Keratinocyte (primary cell): ENCODE results near the gene EXOC6B. TPM values are rescaled to one million over a fixed set of nuclear protein-coding genes. Genes with fewer than 3 reads are reported as not detected.

ENCODE experiments used
- DNase-seq: peaks from one replicate; pipeline ENCODE4 v3.0.0-alpha.2; 2011; ENCODE audit warnings: low read depth, missing footprints, low spot score
- FAIRE-seq: peaks from 2 replicates; lab custom pipeline; 2011; peaks lifted over from hg19 to GRCh38; lab: Jason Lieb, UNC
- H2AFZ ChIP-seq: 2 replicates; pipeline ENCODE4 v1.6.0; 2012; ENCODE audit warnings: low read length, control low read depth, inconsistent platforms; ENCODE audit not compliant: control insufficient read depth
- H3K27ac ChIP-seq: 2 replicates; pipeline ENCODE4 v1.5.1; 2011; ENCODE audit warnings: low read length; ENCODE audit not compliant: control insufficient read depth, insufficient read depth
- H3K27me3 ChIP-seq: 3 replicates; pipeline ENCODE4 v1.6.0; 2011; ENCODE audit warnings: low read length; ENCODE audit not compliant: control insufficient read depth, insufficient read depth; ENCODE audit errors: extremely low read depth
- H3K36me3 ChIP-seq, 2 experiments: 2 replicates in 1 of 2; 3 replicates in 1 of 2; pipeline ENCODE4 v1.5.1; 2011; ENCODE audit warnings: low read length in 2 of 2, mild to moderate bottlenecking in 1 of 2; ENCODE audit not compliant: control insufficient read depth in 2 of 2, insufficient read depth in 2 of 2; ENCODE audit errors: extremely low read depth in 1 of 2
- H3K4me1 ChIP-seq: 3 replicates; pipeline ENCODE4 v1.5.1; 2011; ENCODE audit warnings: low read length; ENCODE audit not compliant: control insufficient read depth, insufficient read depth; ENCODE audit errors: extremely low read depth
- H3K4me2 ChIP-seq: 3 replicates; pipeline ENCODE4 v1.6.0; 2011; ENCODE audit warnings: low read depth, low read length; ENCODE audit not compliant: control insufficient read depth, insufficient read depth; ENCODE audit errors: extremely low read depth
- H3K4me3 ChIP-seq, 3 experiments: fragments of 200-600 bp in 1 of 3; sonication (generic) in 1 of 3; 2 replicates in 2 of 3; 3 replicates in 1 of 3; pipeline ENCODE4 v1.5.1; 2011 to 2016; ENCODE audit warnings: low read length in 3 of 3, mild to moderate bottlenecking in 3 of 3, control low read depth in 2 of 3, inconsistent platforms in 1 of 3, low read depth in 1 of 3, mixed read lengths in 1 of 3, mixed run types in 1 of 3, moderate library complexity in 1 of 3; ENCODE audit not compliant: control insufficient read depth in 2 of 3, insufficient read depth in 2 of 3; ENCODE audit errors: extremely low read depth in 1 of 3
- H3K79me2 ChIP-seq: 2 replicates; pipeline ENCODE4 v1.6.0; 2012; ENCODE audit warnings: low read length; ENCODE audit not compliant: control insufficient read depth, insufficient read depth
- H3K9ac ChIP-seq: 3 replicates; pipeline ENCODE4 v1.6.0; 2011; ENCODE audit warnings: low read length; ENCODE audit not compliant: control insufficient read depth, insufficient read depth; ENCODE audit errors: extremely low read depth
- H3K9me1 ChIP-seq: 3 replicates; pipeline ENCODE4 v1.6.0; 2011; ENCODE audit warnings: low read length; ENCODE audit not compliant: control insufficient read depth, insufficient read depth; ENCODE audit errors: extremely low read depth
- H3K9me3 ChIP-seq: 2 replicates; pipeline ENCODE4 v1.5.1; 2012; ENCODE audit warnings: low read depth, low read length; ENCODE audit not compliant: control insufficient read depth
- H4K20me1 ChIP-seq: 3 replicates; pipeline ENCODE4 v1.6.0; 2011; ENCODE audit warnings: low read length; ENCODE audit not compliant: control insufficient read depth, insufficient read depth; ENCODE audit errors: extremely low read depth
- EZH2 ChIP-seq: IDR thresholded peaks from one replicate; pipeline ENCODE4 v1.6.1; 2012; ENCODE audit warnings: inconsistent platforms, mild to moderate bottlenecking, low read length, moderate library complexity
- dilution Hi-C: fragments of 300-500 bp; cut with MboI; formaldehyde crosslinking; loops from one replicate; pipeline ENCODE4 v1.7.0; 2020; ENCODE audit warnings: low sequenced_read_pairs; ENCODE audit not compliant: extremely low pct_ligation_motif_present
- polyA plus RNA-seq, 5 experiments: library from polyadenylated mRNA; depleted of rRNA in 3 of 5; stranded (reverse) in 3 of 5; stranded (forward) in 1 of 5; unstranded in 1 of 5; fragments of >200 nt; gene quantifications; 1 replicate in 1 of 5; 2 replicates in 3 of 5; 3 replicates in 1 of 5; pipeline versions ENCODE4 v1.2.1 to v1.2.3, GENCODE V29; 2011 to 2012; ENCODE audit warnings: missing spikeins in 2 of 5, low read depth in 1 of 5, low replicate concordance in 1 of 5
- TF ChIP-seq, protein P1 (sequence below), 3 experiments: IDR thresholded peaks in 1 of 3; conservative IDR thresholded peaks in 1 of 3; optimal IDR thresholded peaks in 1 of 3; 2 replicates in 2 of 3; 3 replicates in 1 of 3; pipeline versions ENCODE3 to v1.5.1; 2011; ENCODE audit warnings: low read length in 3 of 3, mild to moderate bottlenecking in 3 of 3, moderate library complexity in 2 of 3, control low read depth in 1 of 3, inconsistent platforms in 1 of 3; ENCODE audit not compliant: insufficient read depth in 2 of 3; ENCODE audit errors: extremely low read depth in 1 of 3

Gene EXOC6B
- polyA plus RNA-seq, 1 donor (not counting 4 experiments of a cell fraction or from before 2014, with no cell fraction given) = 37.3 TPM

- Histone ChIP-seq H4K20me1 (no peaks in the 10 kb centered on the region), H3K27ac (no peak overlapping the region), H3K4me1 (no peaks in the 10 kb centered on the region), H3K4me2 (no peak overlapping the region), H3K9ac (no peak overlapping the region), H3K9me1 (no peaks in the 10 kb centered on the region), H3K36me3 (no peaks in the 10 kb centered on the region), H2AFZ (no peak overlapping the region), H3K79me2 (peaks cover 6% of the 10 kb centered on the region), H3K4me3 (no peak overlapping the region), H3K9me3 (no peaks in the 10 kb centered on the region), H3K27me3 (no peaks in the 10 kb centered on the region)
- FAIRE-seq (no peak), DNase-seq (no peak)
- no peak for TF ChIP-seq EZH2
- TF ChIP-seq, protein P1, sequence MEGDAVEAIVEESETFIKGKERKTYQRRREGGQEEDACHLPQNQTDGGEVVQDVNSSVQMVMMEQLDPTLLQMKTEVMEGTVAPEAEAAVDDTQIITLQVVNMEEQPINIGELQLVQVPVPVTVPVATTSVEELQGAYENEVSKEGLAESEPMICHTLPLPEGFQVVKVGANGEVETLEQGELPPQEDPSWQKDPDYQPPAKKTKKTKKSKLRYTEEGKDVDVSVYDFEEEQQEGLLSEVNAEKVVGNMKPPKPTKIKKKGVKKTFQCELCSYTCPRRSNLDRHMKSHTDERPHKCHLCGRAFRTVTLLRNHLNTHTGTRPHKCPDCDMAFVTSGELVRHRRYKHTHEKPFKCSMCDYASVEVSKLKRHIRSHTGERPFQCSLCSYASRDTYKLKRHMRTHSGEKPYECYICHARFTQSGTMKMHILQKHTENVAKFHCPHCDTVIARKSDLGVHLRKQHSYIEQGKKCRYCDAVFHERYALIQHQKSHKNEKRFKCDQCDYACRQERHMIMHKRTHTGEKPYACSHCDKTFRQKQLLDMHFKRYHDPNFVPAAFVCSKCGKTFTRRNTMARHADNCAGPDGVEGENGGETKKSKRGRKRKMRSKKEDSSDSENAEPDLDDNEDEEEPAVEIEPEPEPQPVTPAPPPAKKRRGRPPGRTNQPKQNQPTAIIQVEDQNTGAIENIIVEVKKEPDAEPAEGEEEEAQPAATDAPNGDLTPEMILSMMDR (optimal IDR thresholded peaks at IDR 0.05 in 1 of 3, IDR thresholded peaks at IDR 0.05 in 1 of 3, conservative IDR thresholded peaks at IDR 0.05 in 1 of 3; ENCODE audit: extremely low read depth in 1 of 3, insufficient read depth in 2 of 3, low read length in 3 of 3) = no peak
- dilution Hi-C loops = no loop called here
These were observed 242.5 kb downstream of the EXOC6B start for GRCh38 chr2:72583376-72583775.

- dilution Hi-C loops = no loop called here
- H3K27ac ChIP-seq = no peak overlapping the region
- no peaks in the 10 kb centered on the region for H3K27me3 ChIP-seq
- H3K9me1 ChIP-seq = no peaks in the 10 kb centered on the region
- FAIRE-seq (no peak), DNase-seq (no peak)
- H4K20me1 ChIP-seq = no peaks in the 10 kb centered on the region
- H2AFZ ChIP-seq = no peak overlapping the region
- no peaks in the 10 kb centered on the region for H3K36me3 ChIP-seq
- TF ChIP-seq, protein P1 (optimal IDR thresholded peaks at IDR 0.05 in 1 of 3, IDR thresholded peaks at IDR 0.05 in 1 of 3, conservative IDR thresholded peaks at IDR 0.05 in 1 of 3; ENCODE audit: extremely low read depth in 1 of 3, insufficient read depth in 2 of 3, low read length in 3 of 3) = peak; percentile 12 to 31 (median 23)
- TF ChIP-seq EZH2 = no peak
- H3K9ac ChIP-seq = no peak overlapping the region
- H3K4me1 ChIP-seq = no peaks in the 10 kb centered on the region
- H3K79me2 ChIP-seq = peaks cover 6% of the 10 kb centered on the region
- H3K9me3 ChIP-seq = no peaks in the 10 kb centered on the region
- no peak overlapping the region for H3K4me2 ChIP-seq
- H3K4me3 ChIP-seq = no peak overlapping the region
These were observed 244.2 kb downstream of the EXOC6B start for GRCh38 chr2:72581560-72582181.
